Thyroid gland (tissue), 4 donors: Measurements from ENCODE around the gene PPP1R15B.

Experiments used
- CTCF ChIP-seq, 6 experiments: fragments of 200-600 bp in 3 of 6; fragments of 450-650 bp in 3 of 6; sonication (generic) in 3 of 6; IDR thresholded peaks; one replicate each; pipeline ENCODE4 v1.5.1; 2016 to 2019; ENCODE audit warnings: antibody characterized with exemption in 6 of 6, mild to moderate bottlenecking in 2 of 6, inconsistent platforms in 1 of 6, moderate library complexity in 1 of 6
- POLR2A ChIP-seq, 2 donors: fragments of 450-650 bp; IDR thresholded peaks; one replicate each; pipeline ENCODE4 v1.6.1; 2017; ENCODE audit warnings: antibody characterized with exemption in 2 of 2, mild to moderate bottlenecking in 2 of 2, moderate library complexity in 1 of 2

DNA sequence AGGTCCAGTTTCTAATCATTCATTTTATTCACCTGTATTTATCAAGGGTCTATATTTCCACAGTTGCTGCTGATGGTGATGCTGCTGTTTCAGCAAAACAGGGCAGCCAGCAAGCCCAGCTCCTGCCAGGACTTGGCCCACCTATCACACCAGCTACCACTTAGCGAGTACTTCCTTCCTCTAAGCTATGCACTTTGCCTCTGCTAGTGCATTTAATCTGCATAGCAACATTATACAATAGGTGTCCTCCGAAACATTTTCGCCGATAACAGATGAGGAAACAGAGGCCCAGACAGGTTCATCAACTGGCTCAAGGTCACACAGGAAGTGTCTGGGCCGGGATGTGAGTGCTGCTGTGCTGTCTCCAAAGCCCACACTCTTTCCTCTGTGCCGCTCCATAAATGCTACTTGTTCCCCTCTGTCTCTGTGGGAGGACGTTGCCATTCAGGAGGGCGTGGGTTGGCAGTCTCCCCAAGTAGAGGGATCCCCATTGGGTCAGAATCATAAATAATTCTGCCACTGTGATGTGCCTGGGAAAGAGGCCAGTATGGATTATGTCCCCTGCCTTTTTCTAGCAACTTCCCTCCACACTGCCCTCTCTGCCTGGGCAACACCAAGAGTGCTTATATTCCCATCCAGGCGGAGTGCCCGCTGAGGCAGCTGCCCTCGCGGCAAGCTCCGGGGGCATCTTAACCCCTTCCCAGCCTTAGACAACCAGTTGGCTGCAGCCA is 42.5 kb downstream of the PPP1R15B start:
- no peak for TF ChIP-seq CTCF (IDR thresholded peaks at IDR 0.05)
- no peak for TF ChIP-seq POLR2A (IDR thresholded peaks at IDR 0.05)
